GM12865 (cell line): Measurements from ENCODE around the gene FRMD4A.

Experiments used
- DNase-seq: peaks from one replicate; pipeline ENCODE4 v3.0.0; 2010; ENCODE audit warnings: low read depth
- H3K4me3 ChIP-seq: 2 replicates; pipeline ENCODE4 v1.5.1; 2011; ENCODE audit warnings: mild to moderate bottlenecking, low read depth, low read length, control low read depth
- CTCF ChIP-seq: IDR thresholded peaks from 2 replicates; pipeline ENCODE4 v1.5.1; 2011; ENCODE audit warnings: low read length, control low read depth, low read depth, inconsistent platforms; ENCODE audit not compliant: insufficient read depth; ENCODE audit errors: missing control alignments

FRMD4A gene

GRCh38 chr10:14360515-14360914 is 29.8 kb upstream of the FRMD4A start:
- no peak for TF ChIP-seq CTCF
- H3K4me3 ChIP-seq, result no peak overlapping the region

GRCh38 chr10:14358886-14359573 is 28.3 kb upstream of the FRMD4A start:
- DNase-seq, result no peak
- no peak for TF ChIP-seq CTCF
- H3K4me3 ChIP-seq, result no peak overlapping the region

More at GRCh38 chr10:14360515-14360914, 29.8 kb upstream of the FRMD4A start:
- no peak for DNase-seq

GRCh38 chr10:14356921-14357320 is 26.2 kb upstream of the FRMD4A start:
- H3K4me3 ChIP-seq, result no peak overlapping the region
- DNase-seq, result no peak
- TF ChIP-seq CTCF, result no peak

- DNase-seq, result no peak
- TF ChIP-seq CTCF, result no peak
- H3K4me3 ChIP-seq, result no peak overlapping the region
These were observed 25.0 kb upstream of the FRMD4A start for GRCh38 chr10:14355750-14356149.

- no peak for DNase-seq
- TF ChIP-seq CTCF, result no peak
- no peak overlapping the region for H3K4me3 ChIP-seq
These were observed 22.7 kb upstream of the FRMD4A start for GRCh38 chr10:14353291-14353913.

GRCh38 chr10:14350006-14350405 is 19.3 kb upstream of the FRMD4A start:
- no peak overlapping the region for H3K4me3 ChIP-seq
- TF ChIP-seq CTCF, result no peak
- no peak for DNase-seq
